C4-2B (cell line): Measurements from ENCODE around the gene HOXD4.

Experiments
- CTCF ChIP-seq: fragments of 450-650 bp; conservative IDR thresholded peaks from 2 replicates; pipeline ENCODE4 v1.5.1; 2017; ENCODE audit warnings: mild to moderate bottlenecking
- ZFX ChIP-seq: fragments of 450-650 bp; IDR thresholded peaks from 2 replicates; pipeline ENCODE4 v1.6.1; 2017

DNA sequence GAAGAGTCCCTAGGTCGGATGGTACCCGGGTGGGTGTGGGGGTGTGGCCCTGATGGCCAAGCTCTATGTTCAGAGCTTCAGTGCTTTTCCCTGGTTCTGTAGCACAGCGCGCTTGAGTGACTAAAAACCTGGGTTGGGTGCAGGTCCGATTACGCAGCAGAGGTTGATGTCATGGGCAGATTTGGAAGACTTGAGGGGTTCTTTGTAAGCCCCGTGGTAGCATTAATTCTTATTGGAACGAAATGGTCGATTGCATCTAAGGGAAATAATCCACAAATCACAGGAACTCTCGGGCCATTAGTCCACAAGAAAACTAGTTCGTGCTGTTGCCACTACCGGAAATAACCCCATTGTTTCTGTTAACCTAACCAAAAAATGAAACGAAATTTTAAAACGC lies 12.8 kb upstream of the HOXD4 start:
- TF ChIP-seq CTCF (no peak), ZFX (no peak)
